Right kidney (tissue), 1 donor: ENCODE data around the gene RNF220.
A peak's percentile ranks its signal among the peaks of the same experiment; 100 is the strongest.

Experiments
- DNase-seq: peaks from one replicate; pipeline ENCODE4 v3.0.0-alpha.2; 2016

RNF220 gene

GRCh38 chr1:44611419-44611818 is 206.4 kb downstream of the RNF220 start:
- no peak for DNase-seq

DNA sequence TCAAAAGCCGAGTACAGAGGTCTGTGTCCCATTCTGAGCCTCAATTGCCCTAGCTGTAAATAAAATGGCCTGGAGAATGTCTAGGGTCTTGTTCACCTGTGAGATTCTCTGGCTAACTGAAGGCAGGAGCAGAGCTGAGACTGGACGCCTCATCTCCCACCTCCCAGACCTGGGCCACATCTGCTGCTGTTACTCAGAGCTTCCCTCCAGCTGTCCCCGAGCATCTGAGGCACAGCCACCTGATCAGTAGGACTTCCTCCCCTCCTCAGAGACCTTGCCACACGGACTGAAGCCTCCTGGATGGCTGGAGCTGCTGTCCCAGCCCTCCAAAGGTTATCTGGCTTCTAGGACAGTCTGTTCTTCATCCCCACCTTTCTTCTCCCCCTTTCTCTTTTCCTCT is 206.8 kb downstream of the RNF220 start:
- no peak for DNase-seq

- DNase-seq: no peak
These were observed 208.9 kb downstream of the RNF220 start for GRCh38 chr1:44613941-44614340.

DNA sequence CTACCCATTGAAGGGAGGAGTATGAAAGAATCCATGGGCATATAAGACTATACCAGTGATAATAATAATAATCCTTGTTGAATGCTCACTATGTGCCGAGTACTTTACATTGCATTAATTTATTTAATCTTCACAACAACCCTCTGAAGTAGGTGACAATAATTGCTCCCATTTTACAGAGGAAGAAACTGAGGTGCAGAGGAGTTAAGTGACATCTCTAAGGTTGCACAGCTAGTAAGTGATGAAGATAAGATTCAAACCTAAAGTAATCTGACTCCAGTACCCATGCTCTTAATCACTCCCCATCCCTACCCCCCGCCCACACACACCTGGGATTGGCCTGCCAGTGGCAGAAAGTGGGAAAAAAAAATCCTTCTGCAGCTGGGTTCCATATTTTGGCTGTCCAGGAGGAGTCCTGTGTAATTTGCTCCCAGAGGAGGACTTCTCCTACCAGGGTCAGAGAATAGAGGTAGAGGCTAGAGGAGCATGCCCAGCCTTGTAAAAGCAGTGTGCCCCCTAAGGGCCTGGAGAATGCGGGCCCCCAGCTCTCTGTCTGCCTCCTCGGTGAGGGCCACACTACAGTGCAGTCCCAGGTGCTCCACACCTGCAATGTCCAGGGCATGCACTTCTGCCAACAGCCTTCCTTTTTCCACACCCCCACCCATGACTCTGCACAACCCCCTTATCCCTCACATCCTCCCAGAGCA is 211.4 kb downstream of the RNF220 start:
- no peak for DNase-seq

GRCh38 chr1:44616991-44617702 is 212.1 kb downstream of the RNF220 start:
- DNase-seq: peak; percentile 36

DNA sequence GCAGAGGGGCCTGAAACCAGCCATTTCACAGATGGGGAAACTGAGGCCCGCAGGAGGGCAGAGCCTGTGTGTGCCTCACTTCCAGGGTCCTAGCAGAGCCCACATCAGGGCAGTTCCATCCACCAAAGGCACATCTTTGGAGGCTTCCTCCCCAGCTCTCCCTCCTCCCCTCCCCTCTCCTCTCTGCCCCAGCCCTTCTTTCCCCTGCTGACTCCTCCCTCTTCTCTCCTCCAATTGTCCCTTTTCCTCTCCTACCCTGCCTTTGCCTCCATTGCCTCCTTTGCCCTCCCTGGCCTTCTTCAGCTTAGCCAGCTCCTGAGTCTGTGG is 212.6 kb downstream of the RNF220 start:
- DNase-seq: no peak

GRCh38 chr1:44619261-44619900 is 214.3 kb downstream of the RNF220 start:
- peak; percentile 61 for DNase-seq

GRCh38 chr1:44620072-44620471 is 215.0 kb downstream of the RNF220 start:
- no peak for DNase-seq

- DNase-seq: peak; percentile 61
These were observed 216.8 kb downstream of the RNF220 start for GRCh38 chr1:44621841-44622286.

GRCh38 chr1:44624268-44624901 is 219.3 kb downstream of the RNF220 start:
- no peak for DNase-seq

DNA sequence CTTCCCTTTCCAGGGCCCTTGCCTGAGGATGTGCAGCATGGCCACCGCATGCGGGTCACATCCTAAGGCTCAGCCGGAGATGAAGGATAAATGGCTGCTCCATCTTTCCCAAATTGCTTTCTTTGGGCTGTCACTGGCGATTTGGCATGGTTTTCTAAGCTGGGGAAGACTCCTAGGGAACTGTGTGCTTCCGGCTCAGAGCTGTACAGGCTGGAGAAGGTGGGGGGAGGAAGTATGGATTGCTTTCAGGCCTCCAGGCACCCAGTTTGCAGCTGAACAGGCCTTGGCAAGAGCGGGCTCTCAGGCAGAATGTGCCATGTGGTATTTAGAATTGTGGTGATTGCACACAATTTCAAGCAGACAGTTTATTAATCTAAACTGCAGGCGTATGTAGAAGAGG is 220.3 kb downstream of the RNF220 start:
- DNase-seq: no peak

GRCh38 chr1:44628962-44629756 is 224.1 kb downstream of the RNF220 start:
- no peak for DNase-seq

DNA sequence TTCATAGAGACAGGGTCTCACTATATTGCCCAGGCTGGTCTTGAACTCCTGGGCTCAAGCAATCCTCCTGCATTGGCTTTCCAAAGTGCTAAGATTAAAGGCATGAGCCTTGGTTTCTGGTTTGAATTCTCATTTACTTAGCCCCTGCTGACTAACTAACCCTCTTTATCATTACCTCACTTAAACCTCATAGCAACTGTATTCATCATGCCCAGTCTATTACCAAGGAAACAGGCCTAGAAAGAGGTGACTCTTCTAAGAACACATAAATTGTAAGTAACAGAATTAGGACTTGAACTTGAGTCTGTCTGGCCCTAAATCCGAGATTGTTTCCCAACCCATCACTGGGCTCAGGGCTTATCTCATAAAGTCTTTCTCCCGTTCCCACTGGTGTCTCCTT is 225.1 kb downstream of the RNF220 start:
- DNase-seq: no peak

- DNase-seq: no peak
These were observed 226.2 kb downstream of the RNF220 start for GRCh38 chr1:44631333-44631646.

DNA sequence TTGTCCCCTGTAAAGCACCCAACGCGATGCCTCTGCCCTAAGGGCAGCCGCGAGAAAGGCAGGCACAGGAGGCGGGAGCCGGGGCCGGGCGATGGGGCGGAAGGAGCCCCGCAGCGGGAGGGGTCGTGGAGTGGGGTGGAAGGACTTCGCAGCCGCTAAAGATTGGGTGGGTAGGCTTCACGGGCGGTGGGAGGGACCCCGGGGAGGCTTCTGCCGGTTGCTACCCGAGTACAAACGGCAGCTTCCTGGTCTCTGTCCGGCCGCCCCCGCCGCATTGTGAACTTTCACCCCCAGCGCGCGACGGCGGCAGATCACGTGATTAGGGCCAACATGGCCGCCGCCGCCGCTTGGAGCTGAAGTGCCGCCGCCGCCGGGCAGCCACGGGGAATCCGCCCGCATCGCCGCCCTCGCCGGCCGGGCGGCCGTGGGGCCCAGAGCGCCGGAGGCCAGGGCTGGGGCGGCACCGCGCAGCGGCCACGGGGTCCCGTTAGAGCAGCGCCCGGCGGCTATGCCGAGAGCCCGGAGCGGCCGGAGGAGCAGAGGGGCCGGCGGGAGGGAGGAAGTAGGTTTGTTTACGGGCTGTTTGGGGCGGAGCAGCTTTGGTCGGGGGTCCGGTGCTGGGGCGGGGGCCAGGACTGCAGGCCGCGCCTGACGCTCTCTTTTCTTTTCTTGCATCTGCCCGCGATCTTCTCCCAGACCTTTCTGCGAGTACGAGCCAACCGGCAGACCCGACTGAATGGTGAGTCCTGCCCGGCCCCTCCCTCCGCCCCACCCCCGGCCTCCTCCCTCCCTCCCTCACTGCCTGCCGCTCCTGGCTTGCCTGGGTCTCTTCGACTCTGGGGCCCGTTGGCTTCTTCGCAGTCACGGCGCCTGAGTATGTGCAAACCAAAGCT is 226.8 kb downstream of the RNF220 start:
- DNase-seq: peak; percentile 84

DNA sequence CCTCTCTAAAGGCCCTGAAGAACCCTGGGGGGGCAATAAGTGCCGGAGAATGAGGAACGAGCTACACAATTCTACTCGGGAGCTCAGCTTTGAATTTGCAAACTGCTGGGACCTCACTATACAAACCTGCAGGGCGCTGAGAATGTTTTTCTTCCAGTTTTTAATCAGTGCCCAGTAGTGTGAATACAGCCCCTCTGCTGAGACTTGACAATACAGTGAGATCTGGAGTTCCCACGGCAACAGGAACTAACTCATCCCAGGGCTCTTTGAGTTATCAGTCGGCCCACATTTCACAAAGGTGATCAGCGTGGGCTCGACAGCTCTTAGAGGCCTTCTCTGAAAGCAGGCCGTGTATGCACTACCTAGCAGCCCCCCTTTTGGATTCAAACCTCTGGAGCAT is 227.5 kb downstream of the RNF220 start:
- DNase-seq: peak; percentile 63

DNA sequence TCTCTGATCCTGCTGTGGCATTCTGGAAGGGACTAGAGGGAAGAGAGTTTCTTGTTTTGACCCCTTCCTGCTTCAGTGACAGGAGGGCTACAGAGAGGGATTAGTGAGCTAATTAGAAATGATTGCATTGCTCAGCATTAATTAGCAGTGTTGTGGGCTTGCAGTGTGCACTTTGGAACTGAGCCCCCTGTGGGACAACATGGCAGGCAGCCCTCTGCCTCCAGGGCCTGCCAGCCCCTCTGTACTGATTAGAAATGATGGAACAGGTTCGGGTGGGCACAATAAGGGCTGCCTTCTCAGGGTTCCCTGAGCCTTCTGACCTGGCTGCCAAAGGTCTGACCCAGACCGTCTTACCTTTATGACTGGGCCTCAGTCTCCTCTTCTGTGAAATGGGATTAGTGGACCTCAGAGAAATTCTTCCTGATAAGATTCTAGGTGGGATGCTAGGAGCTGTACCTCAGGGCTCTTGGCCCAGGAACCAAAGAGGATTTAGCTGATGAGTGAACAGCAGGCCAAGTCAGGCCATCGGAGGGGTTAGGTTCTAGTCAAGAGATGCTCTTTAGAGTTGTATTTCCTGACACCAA is 229.6 kb downstream of the RNF220 start:
- no peak for DNase-seq

DNA sequence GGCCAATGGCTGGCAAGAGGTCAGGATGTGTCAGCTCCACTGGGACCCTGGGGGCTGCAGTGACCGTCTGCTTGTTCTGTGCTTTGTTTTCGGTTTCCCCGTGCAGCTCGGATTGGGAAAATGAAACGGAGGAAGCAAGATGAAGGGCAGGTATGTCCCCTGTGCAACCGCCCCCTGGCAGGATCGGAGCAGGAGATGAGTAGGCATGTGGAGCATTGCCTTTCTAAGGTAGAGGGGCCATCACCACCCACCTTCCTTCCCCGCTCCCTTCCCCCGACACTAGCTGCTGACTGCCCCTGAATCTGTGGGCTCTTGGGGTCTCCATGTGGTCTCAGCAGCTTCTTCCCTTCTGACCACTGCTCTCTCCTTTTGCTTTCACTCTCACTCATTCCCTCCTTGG is 230.4 kb downstream of the RNF220 start:
- DNase-seq: no peak

- no peak for DNase-seq
These were observed 231.1 kb downstream of the RNF220 start for GRCh38 chr1:44636083-44636687.
